DMS153 treated with DMSO at 0.1 percent for 48 hours (cell line): ENCODE results near the gene COL2A1.

ENCODE experiments used
- DNase-seq: peaks from one replicate; lab custom pipeline; 2025; ENCODE audit not compliant: unreplicated experiment; lab: John Stamatoyannopoulos, UW

The COL2A1 gene

GRCh38 chr12:48030173-48030650 lies 25.9 kb upstream of the COL2A1 start:
- no peak for DNase-seq

GRCh38 chr12:48029491-48030172 lies 25.4 kb upstream of the COL2A1 start:
- DNase-seq: no peak

GRCh38 chr12:48028541-48029431 lies 24.5 kb upstream of the COL2A1 start:
- no peak for DNase-seq

GRCh38 chr12:48027183-48028002 lies 23.1 kb upstream of the COL2A1 start:
- DNase-seq: no peak

GRCh38 chr12:48026060-48026827 lies 22.0 kb upstream of the COL2A1 start:
- no peak for DNase-seq

GRCh38 chr12:48025281-48025680 lies 21.0 kb upstream of the COL2A1 start:
- no peak for DNase-seq

GRCh38 chr12:48024735-48025134 lies 20.5 kb upstream of the COL2A1 start:
- DNase-seq: no peak

GRCh38 chr12:48023386-48023785 lies 19.1 kb upstream of the COL2A1 start:
- peak; percentile 47 for DNase-seq

- no peak for DNase-seq
These were observed 18.6 kb upstream of the COL2A1 start for GRCh38 chr12:48022676-48023385.

- no peak for DNase-seq
These were observed 17.9 kb upstream of the COL2A1 start for GRCh38 chr12:48022180-48022521.

GRCh38 chr12:48021485-48022179 lies 17.4 kb upstream of the COL2A1 start:
- DNase-seq: peak; percentile 16

- no peak for DNase-seq
These were observed 15.5 kb upstream of the COL2A1 start for GRCh38 chr12:48019639-48020265.

- no peak for DNase-seq
These were observed 14.3 kb upstream of the COL2A1 start for GRCh38 chr12:48018618-48018995.

- DNase-seq: no peak
These were observed 13.8 kb upstream of the COL2A1 start for GRCh38 chr12:48017921-48018617.

GRCh38 chr12:48017496-48017895 lies 13.2 kb upstream of the COL2A1 start:
- no peak for DNase-seq

- no peak for DNase-seq
These were observed 12.2 kb upstream of the COL2A1 start for GRCh38 chr12:48016373-48017020.

GRCh38 chr12:48015954-48016353 lies 11.7 kb upstream of the COL2A1 start:
- no peak for DNase-seq

GRCh38 chr12:48015129-48015528 lies 10.9 kb upstream of the COL2A1 start:
- DNase-seq: no peak
